Type B pancreatic cell (in vitro differentiated cells): ENCODE measurements around the gene OR5B21. TPM values are rescaled to one million over a fixed set of nuclear protein-coding genes. Genes with fewer than 3 reads are reported as not detected.
A peak's percentile ranks its signal among the peaks of the same experiment; 100 is the strongest.

Source experiments
- DNase-seq: peaks from one replicate; pipeline ENCODE4 v3.0.0; 2021; ENCODE audit warnings: mixed read lengths; ENCODE audit not compliant: unreplicated experiment; ENCODE audit errors: extremely low spot score
- H3K27ac Mint-ChIP-seq: 2 replicates; pipeline ENCODE4 v1.8.0; 2021; ENCODE audit warnings: mild to moderate bottlenecking, mixed read lengths
- H3K27me3 Mint-ChIP-seq: 2 replicates; pipeline ENCODE4 v1.8.0; 2021; ENCODE audit warnings: mixed read lengths
- H3K36me3 Mint-ChIP-seq: 2 replicates; pipeline ENCODE4 v1.8.0; 2021; ENCODE audit warnings: mixed read lengths
- H3K4me1 Mint-ChIP-seq: one replicate; pipeline ENCODE4 v1.8.0; 2021; ENCODE audit warnings: mixed read lengths; ENCODE audit not compliant: unreplicated experiment
- H3K4me3 Mint-ChIP-seq: 2 replicates; pipeline ENCODE4 v1.8.0; 2021; ENCODE audit warnings: mild to moderate bottlenecking, mixed read lengths
- H3K9me3 Mint-ChIP-seq: 2 replicates; pipeline ENCODE4 v1.8.0; 2021; ENCODE audit warnings: mixed read lengths
- total RNA-seq: library from RNA; stranded (reverse); gene quantifications from 2 replicates; pipeline ENCODE4 v1.2.1, GENCODE V29; 2021; ENCODE audit warnings: low replicate concordance
- TF ChIP-seq, protein P1 (sequence below): fragments of 200-600 bp; sonication (generic); conservative IDR thresholded peaks from 2 replicates; pipeline ENCODE4 v1.5.0; 2021; ENCODE audit warnings: antibody characterized with exemption, mild to moderate bottlenecking

OR5B21 gene
- total RNA-seq, 1 donor from 2014 or later: not detected

DNA sequence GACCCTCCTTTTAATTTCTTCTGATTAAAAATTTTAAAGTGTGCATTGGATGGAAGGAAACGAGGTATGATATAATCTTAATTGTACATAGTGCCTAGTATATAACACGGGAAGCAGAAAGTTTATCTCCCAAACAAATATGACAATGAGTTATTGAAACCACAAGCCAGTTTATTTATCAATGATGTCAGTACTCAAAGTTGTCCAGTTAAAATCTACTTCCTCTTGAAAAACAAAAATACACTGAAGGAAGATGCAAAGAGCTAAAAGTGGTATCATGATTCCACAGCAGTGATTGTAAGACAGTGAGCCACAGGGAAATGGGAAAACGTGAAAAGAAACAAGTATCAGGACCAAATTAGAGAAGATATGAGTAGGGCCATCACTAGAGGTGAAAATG lies 18.8 kb upstream of the OR5B21 start:
- peaks cover 5% of the 10 kb centered on the region for H3K36me3 Mint-ChIP-seq
- H3K27ac Mint-ChIP-seq: no peak overlapping the region
- no peak overlapping the region for H3K4me3 Mint-ChIP-seq
- no peak for DNase-seq
- TF ChIP-seq, protein P1, sequence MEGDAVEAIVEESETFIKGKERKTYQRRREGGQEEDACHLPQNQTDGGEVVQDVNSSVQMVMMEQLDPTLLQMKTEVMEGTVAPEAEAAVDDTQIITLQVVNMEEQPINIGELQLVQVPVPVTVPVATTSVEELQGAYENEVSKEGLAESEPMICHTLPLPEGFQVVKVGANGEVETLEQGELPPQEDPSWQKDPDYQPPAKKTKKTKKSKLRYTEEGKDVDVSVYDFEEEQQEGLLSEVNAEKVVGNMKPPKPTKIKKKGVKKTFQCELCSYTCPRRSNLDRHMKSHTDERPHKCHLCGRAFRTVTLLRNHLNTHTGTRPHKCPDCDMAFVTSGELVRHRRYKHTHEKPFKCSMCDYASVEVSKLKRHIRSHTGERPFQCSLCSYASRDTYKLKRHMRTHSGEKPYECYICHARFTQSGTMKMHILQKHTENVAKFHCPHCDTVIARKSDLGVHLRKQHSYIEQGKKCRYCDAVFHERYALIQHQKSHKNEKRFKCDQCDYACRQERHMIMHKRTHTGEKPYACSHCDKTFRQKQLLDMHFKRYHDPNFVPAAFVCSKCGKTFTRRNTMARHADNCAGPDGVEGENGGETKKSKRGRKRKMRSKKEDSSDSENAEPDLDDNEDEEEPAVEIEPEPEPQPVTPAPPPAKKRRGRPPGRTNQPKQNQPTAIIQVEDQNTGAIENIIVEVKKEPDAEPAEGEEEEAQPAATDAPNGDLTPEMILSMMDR: no peak
- H3K27me3 Mint-ChIP-seq: peaks cover 5% of the 10 kb centered on the region
- peaks cover 5% of the 10 kb centered on the region for H3K9me3 Mint-ChIP-seq
- no peaks in the 10 kb centered on the region for H3K4me1 Mint-ChIP-seq

DNA sequence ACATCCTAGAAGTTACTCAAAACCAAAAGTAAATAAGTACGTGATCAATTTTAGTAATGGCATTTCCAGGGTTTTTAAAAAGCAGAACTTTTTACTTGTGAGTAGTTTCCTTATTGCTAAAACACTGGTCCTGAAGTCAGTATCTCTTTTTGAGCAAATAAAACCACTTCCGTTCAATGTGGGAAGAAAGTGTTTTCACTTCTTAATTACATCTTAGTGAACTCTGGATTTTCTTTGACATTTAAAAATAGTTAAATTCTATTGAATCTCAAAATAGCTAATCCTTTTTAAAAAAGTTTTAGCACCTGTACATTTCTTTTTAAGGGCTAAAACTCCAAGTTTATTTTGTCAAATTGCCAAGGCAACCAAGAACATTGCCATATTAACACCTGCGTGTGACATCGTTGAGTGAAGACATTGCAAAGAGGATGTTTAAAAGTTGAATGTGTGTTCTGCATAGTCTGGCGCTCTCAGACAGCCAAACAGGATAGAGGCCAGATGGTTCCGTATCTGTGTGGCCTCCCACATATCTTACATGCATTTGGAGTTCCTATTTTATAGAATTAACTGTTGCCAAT lies 17.2 kb upstream of the OR5B21 start:
- H3K27me3 Mint-ChIP-seq: peaks cover 14% of the 10 kb centered on the region
- DNase-seq: no peak
- no peak overlapping the region for H3K4me3 Mint-ChIP-seq
- H3K4me1 Mint-ChIP-seq: no peaks in the 10 kb centered on the region
- no peaks in the 10 kb centered on the region for H3K9me3 Mint-ChIP-seq
- no peaks in the 10 kb centered on the region for H3K36me3 Mint-ChIP-seq
- TF ChIP-seq, protein P1: no peak
- no peak overlapping the region for H3K27ac Mint-ChIP-seq

DNA sequence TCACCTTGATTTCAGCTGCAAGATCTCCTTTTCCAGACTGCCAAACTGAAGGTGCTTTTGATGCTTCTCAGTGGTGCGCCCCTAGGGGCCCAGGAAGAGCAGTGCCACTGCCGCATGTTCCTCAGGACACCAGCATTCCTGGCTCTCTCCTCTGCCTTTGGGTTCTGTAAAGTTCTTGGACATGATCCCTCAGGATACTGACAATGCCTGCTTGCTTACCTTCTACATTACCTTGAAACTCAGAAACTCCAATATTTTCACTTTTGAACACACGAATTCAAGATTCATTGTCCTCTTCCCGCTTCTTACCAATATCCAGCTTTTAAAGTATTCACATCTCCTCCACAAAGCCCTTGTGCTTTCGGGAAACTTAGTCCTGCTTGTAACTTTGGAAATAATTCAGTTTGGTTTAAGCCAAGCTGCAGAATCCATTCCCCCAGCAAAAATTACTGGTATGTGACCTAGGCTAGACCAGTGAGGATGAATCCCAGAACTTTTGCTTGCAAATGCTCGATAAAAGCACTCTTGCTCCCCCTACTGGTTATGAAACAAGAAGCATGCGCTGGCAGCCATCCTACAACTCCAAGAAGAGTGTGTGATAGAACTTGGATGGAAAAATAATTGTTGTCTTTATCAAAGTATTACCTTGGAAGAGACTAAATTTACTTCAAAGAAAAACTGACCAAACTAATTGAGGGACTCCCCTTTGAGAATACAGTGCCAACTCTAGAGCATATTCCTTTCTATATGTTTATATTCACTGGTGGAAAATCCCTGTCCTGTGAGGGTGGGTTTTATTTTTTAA lies 16.5 kb upstream of the OR5B21 start:
- TF ChIP-seq, protein P1: peak; percentile 81
- no peak for DNase-seq
- Mint-ChIP-seq H3K4me3 (peak overlapping the region; percentile 74), H3K36me3 (no peaks in the 10 kb centered on the region), H3K9me3 (no peaks in the 10 kb centered on the region), H3K27me3 (peaks cover 20% of the 10 kb centered on the region), H3K27ac (no peak overlapping the region), H3K4me1 (no peaks in the 10 kb centered on the region)

DNA sequence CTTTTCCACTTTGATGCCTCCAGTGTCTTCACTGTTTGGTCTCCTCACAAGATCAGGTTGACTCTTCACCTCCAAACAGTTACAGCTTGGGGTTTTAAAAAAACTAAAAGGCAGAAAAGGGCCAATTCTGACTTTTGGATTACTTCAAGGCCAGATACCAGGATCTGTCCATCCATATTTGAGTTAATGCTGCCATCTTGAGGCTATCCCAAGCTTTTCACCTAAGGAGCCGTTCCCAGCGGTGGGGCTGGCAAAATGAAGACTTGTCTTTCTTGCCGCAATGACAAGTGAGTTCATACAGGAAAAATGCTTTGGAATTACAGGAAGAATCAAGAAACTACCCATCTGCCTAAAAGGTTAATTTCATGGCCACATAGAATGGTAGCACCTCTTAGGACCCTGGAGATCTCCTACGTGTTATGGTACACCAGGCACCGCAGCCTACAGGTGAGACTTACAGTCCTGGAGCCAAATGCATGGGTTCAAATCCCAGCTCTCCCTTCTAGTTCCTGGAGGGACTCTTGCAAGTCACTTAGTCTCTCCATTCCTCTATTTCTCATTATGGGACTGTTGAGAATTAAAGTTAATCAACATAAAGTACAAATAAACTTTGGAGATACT lies 6.0 kb upstream of the OR5B21 start:
- DNase-seq: no peak
- Mint-ChIP-seq H3K9me3 (no peaks in the 10 kb centered on the region), H3K36me3 (no peaks in the 10 kb centered on the region), H3K4me1 (no peaks in the 10 kb centered on the region), H3K4me3 (no peak overlapping the region), H3K27ac (no peak overlapping the region), H3K27me3 (peaks cover 26% of the 10 kb centered on the region)
- TF ChIP-seq, protein P1: peak; percentile 80

DNA sequence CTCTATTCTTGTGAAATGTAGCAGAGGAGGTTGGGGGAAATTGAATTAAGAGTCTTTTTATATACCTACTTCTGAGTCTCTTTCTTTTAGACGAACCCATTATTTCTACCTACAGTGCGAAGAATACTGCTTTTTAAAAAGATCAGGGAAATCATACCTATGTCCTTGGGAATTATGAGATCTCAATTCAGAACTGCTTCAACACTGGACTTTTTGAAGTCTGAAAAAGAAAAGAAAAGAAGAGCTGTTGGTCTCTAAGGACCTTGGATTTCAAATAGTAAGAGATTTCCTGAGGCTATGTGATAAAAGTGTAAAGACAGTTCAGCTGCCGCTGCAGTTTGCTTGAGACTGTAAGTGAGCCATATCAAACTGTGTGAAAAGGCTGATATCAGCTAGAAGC lies 3.7 kb upstream of the OR5B21 start:
- H3K4me1 Mint-ChIP-seq: no peaks in the 10 kb centered on the region
- no peak overlapping the region for H3K4me3 Mint-ChIP-seq
- no peak overlapping the region for H3K27ac Mint-ChIP-seq
- DNase-seq: no peak
- TF ChIP-seq, protein P1: no peak
- no peaks in the 10 kb centered on the region for H3K36me3 Mint-ChIP-seq
- no peaks in the 10 kb centered on the region for H3K9me3 Mint-ChIP-seq
- H3K27me3 Mint-ChIP-seq: peaks cover 19% of the 10 kb centered on the region
